ENCODE data around the gene BPIFA1.

DNA sequence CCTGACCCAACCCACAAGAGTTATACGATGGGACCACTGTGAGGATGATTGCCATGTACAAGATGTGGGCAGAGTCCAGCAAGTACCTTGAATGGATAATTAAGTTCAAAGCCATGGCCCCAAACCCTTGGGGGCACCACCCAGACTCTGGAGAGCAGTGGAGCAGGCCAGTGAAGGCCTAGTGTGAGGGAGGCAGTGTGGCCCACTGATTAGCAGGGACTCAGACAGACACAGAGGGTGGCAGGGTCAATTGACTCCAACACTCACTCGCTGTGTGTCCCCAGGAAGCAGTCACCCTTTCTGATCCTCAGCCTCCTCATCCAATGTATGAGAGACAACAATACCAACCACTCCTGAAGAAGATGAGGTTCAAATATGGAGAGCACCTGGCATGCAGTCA is 1.7 kb upstream of the BPIFA1 start:
- TF ChIP-seq, protein P1, sequence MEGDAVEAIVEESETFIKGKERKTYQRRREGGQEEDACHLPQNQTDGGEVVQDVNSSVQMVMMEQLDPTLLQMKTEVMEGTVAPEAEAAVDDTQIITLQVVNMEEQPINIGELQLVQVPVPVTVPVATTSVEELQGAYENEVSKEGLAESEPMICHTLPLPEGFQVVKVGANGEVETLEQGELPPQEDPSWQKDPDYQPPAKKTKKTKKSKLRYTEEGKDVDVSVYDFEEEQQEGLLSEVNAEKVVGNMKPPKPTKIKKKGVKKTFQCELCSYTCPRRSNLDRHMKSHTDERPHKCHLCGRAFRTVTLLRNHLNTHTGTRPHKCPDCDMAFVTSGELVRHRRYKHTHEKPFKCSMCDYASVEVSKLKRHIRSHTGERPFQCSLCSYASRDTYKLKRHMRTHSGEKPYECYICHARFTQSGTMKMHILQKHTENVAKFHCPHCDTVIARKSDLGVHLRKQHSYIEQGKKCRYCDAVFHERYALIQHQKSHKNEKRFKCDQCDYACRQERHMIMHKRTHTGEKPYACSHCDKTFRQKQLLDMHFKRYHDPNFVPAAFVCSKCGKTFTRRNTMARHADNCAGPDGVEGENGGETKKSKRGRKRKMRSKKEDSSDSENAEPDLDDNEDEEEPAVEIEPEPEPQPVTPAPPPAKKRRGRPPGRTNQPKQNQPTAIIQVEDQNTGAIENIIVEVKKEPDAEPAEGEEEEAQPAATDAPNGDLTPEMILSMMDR (IDR thresholded peaks at IDR 0.05) = no peak
- no peak for TF ChIP-seq POLR2A (IDR thresholded peaks at IDR 0.05)

All from heart left ventricle (tissue), 13 donors.